ENCODE data around the gene HTR3A.
A peak's percentile ranks its signal among the peaks of the same experiment; 100 is the strongest.

The HTR3A gene

GRCh38 chr11:114011443-114011842 lies 36.5 kb downstream of the HTR3A start:
- Histone ChIP-seq H3K36me3 (ENCODE audit: control insufficient read depth in 1 of 2, insufficient read depth in 2 of 2, low read length in 2 of 2) (no peaks in the 10 kb centered on the region), H3K4me1 (ENCODE audit: control insufficient read depth in 1 of 2, insufficient read depth in 2 of 2, low read length in 2 of 2) (no peaks in the 10 kb centered on the region), H2AFZ (ENCODE audit: insufficient read depth, low read length, poor library complexity) (no peak overlapping the region), H3K27me3 (ENCODE audit: insufficient read depth, low read length) (no peaks in the 10 kb centered on the region), H2BK12ac (ENCODE audit: low read length) (no peak overlapping the region), H3K79me1 (ENCODE audit: low read length) (no peaks in the 10 kb centered on the region), H2BK5ac (ENCODE audit: low read depth, low read length, poor library complexity) (no peak overlapping the region), H3K14ac (ENCODE audit: low read length) (no peak overlapping the region), H3K27ac (ENCODE audit: low read depth, low read length) (no peak overlapping the region), H4K8ac (ENCODE audit: low read depth, low read length) (no peak overlapping the region), H3K23ac (ENCODE audit: low read length) (no peak overlapping the region), H3K79me2 (ENCODE audit: control insufficient read depth, insufficient read depth, low read length, poor library complexity) (no peaks in the 10 kb centered on the region), H4K12ac (ENCODE audit: low read depth, low read length) (no peak overlapping the region), H3K4ac (ENCODE audit: low read depth, low read length) (no peak overlapping the region), H2BK120ac (ENCODE audit: insufficient read depth, low read length, poor library complexity) (no peak overlapping the region), H3K18ac (ENCODE audit: low read length) (no peak overlapping the region), H3K9me3 (ENCODE audit: insufficient read depth, low read depth, low read length) (peaks cover 1% of the 10 kb centered on the region), H3K9ac (ENCODE audit: low read length) (no peak overlapping the region), H4K91ac (ENCODE audit: low read depth, low read length) (no peak overlapping the region), H3K4me3 (ENCODE audit: low read depth, low read length) (no peak overlapping the region), H2AK5ac (ENCODE audit: low read length) (no peak overlapping the region), H3K4me2 (ENCODE audit: low read length) (no peak overlapping the region)
- no CpG with 5 or more reads among the region's 2 CpGs for WGBS (ENCODE audit: extremely low coverage, insufficient coverage, insufficient read length)
- DNase-seq: no peak

GRCh38 chr11:114015117-114015516 lies 40.2 kb downstream of the HTR3A start:
- H3K23ac ChIP-seq (ENCODE audit: low read length): no peak overlapping the region
- no peaks in the 10 kb centered on the region for H3K79me2 ChIP-seq (ENCODE audit: control insufficient read depth, insufficient read depth, low read length, poor library complexity)
- H3K79me1 ChIP-seq (ENCODE audit: low read length): no peaks in the 10 kb centered on the region
- no peak overlapping the region for H2AK5ac ChIP-seq (ENCODE audit: low read length)
- H3K4me2 ChIP-seq (ENCODE audit: low read length): no peak overlapping the region
- H3K14ac ChIP-seq (ENCODE audit: low read length): no peak overlapping the region
- no peak overlapping the region for H2BK5ac ChIP-seq (ENCODE audit: low read depth, low read length, poor library complexity)
- no peaks in the 10 kb centered on the region for H3K36me3 ChIP-seq (ENCODE audit: control insufficient read depth in 1 of 2, insufficient read depth in 2 of 2, low read length in 2 of 2)
- H4K8ac ChIP-seq (ENCODE audit: low read depth, low read length): no peak overlapping the region
- no peak overlapping the region for H3K4ac ChIP-seq (ENCODE audit: low read depth, low read length)
- no peaks in the 10 kb centered on the region for H3K27me3 ChIP-seq (ENCODE audit: insufficient read depth, low read length)
- H2BK12ac ChIP-seq (ENCODE audit: low read length): no peak overlapping the region
- DNase-seq: peak; percentile 38 to 53
- peaks cover 2 to 6% of the 10 kb centered on the region in 2 experiments for H3K4me1 ChIP-seq (ENCODE audit: control insufficient read depth in 1 of 2, insufficient read depth in 2 of 2, low read length in 2 of 2)
- no peak overlapping the region for H3K4me3 ChIP-seq (ENCODE audit: low read depth, low read length)
- no peak overlapping the region for H4K91ac ChIP-seq (ENCODE audit: low read depth, low read length)
- H3K18ac ChIP-seq (ENCODE audit: low read length): no peak overlapping the region
- no peak overlapping the region for H2AFZ ChIP-seq (ENCODE audit: insufficient read depth, low read length, poor library complexity)
- peaks cover 1% of the 10 kb centered on the region for H3K9me3 ChIP-seq (ENCODE audit: insufficient read depth, low read depth, low read length)
- H3K9ac ChIP-seq (ENCODE audit: low read length): no peak overlapping the region
- no peak overlapping the region for H4K12ac ChIP-seq (ENCODE audit: low read depth, low read length)
- no CpG with 5 or more reads among the region's 6 CpGs for WGBS (ENCODE audit: extremely low coverage, insufficient coverage, insufficient read length)
- no peak overlapping the region for H2BK120ac ChIP-seq (ENCODE audit: insufficient read depth, low read length, poor library complexity)
- H3K27ac ChIP-seq (ENCODE audit: low read depth, low read length): no peak overlapping the region

GRCh38 chr11:114016986-114017385 lies 42.1 kb downstream of the HTR3A start:
- Histone ChIP-seq H4K91ac (ENCODE audit: low read depth, low read length) (no peak overlapping the region), H3K4me2 (ENCODE audit: low read length) (no peak overlapping the region), H3K14ac (ENCODE audit: low read length) (no peak overlapping the region), H2AFZ (ENCODE audit: insufficient read depth, low read length, poor library complexity) (no peak overlapping the region), H3K79me2 (ENCODE audit: control insufficient read depth, insufficient read depth, low read length, poor library complexity) (no peaks in the 10 kb centered on the region), H3K4ac (ENCODE audit: low read depth, low read length) (no peak overlapping the region), H3K27ac (ENCODE audit: low read depth, low read length) (no peak overlapping the region), H3K36me3 (ENCODE audit: control insufficient read depth in 1 of 2, insufficient read depth in 2 of 2, low read length in 2 of 2) (no peaks in the 10 kb centered on the region), H3K79me1 (ENCODE audit: low read length) (no peaks in the 10 kb centered on the region), H3K27me3 (ENCODE audit: insufficient read depth, low read length) (no peaks in the 10 kb centered on the region), H3K9me3 (ENCODE audit: insufficient read depth, low read depth, low read length) (peaks cover 1% of the 10 kb centered on the region), H4K12ac (ENCODE audit: low read depth, low read length) (no peak overlapping the region), H2BK5ac (ENCODE audit: low read depth, low read length, poor library complexity) (no peak overlapping the region), H4K8ac (ENCODE audit: low read depth, low read length) (no peak overlapping the region), H3K23ac (ENCODE audit: low read length) (no peak overlapping the region), H3K9ac (ENCODE audit: low read length) (no peak overlapping the region), H3K4me3 (ENCODE audit: low read depth, low read length) (no peak overlapping the region), H2BK120ac (ENCODE audit: insufficient read depth, low read length, poor library complexity) (no peak overlapping the region), H3K18ac (ENCODE audit: low read length) (no peak overlapping the region), H3K4me1 (ENCODE audit: control insufficient read depth in 1 of 2, insufficient read depth in 2 of 2, low read length in 2 of 2) (peaks cover 2 to 6% of the 10 kb centered on the region in 2 experiments), H2BK12ac (ENCODE audit: low read length) (no peak overlapping the region), H2AK5ac (ENCODE audit: low read length) (no peak overlapping the region)
- no CpG with 5 or more reads among the region's 2 CpGs for WGBS (ENCODE audit: extremely low coverage, insufficient coverage, insufficient read length)
- peak in 1 of 2 donors; percentile 14 for DNase-seq

GRCh38 chr11:114017723-114018122 lies 42.8 kb downstream of the HTR3A start:
- Histone ChIP-seq H3K4me2 (ENCODE audit: low read length) (no peak overlapping the region), H3K79me2 (ENCODE audit: control insufficient read depth, insufficient read depth, low read length, poor library complexity) (no peaks in the 10 kb centered on the region), H3K27me3 (ENCODE audit: insufficient read depth, low read length) (no peaks in the 10 kb centered on the region), H2AFZ (ENCODE audit: insufficient read depth, low read length, poor library complexity) (no peak overlapping the region), H3K36me3 (ENCODE audit: control insufficient read depth in 1 of 2, insufficient read depth in 2 of 2, low read length in 2 of 2) (no peaks in the 10 kb centered on the region), H3K18ac (ENCODE audit: low read length) (no peak overlapping the region), H4K8ac (ENCODE audit: low read depth, low read length) (no peak overlapping the region), H2BK12ac (ENCODE audit: low read length) (no peak overlapping the region), H2BK5ac (ENCODE audit: low read depth, low read length, poor library complexity) (no peak overlapping the region), H2AK5ac (ENCODE audit: low read length) (no peak overlapping the region), H3K27ac (ENCODE audit: low read depth, low read length) (no peak overlapping the region), H3K9ac (ENCODE audit: low read length) (no peak overlapping the region), H4K91ac (ENCODE audit: low read depth, low read length) (no peak overlapping the region), H3K14ac (ENCODE audit: low read length) (no peak overlapping the region), H3K9me3 (ENCODE audit: insufficient read depth, low read depth, low read length) (peaks cover 1% of the 10 kb centered on the region), H3K4me1 (ENCODE audit: control insufficient read depth in 1 of 2, insufficient read depth in 2 of 2, low read length in 2 of 2) (peaks cover 2 to 6% of the 10 kb centered on the region in 2 experiments), H3K23ac (ENCODE audit: low read length) (no peak overlapping the region), H3K4ac (ENCODE audit: low read depth, low read length) (no peak overlapping the region), H3K4me3 (ENCODE audit: low read depth, low read length) (no peak overlapping the region), H2BK120ac (ENCODE audit: insufficient read depth, low read length, poor library complexity) (no peak overlapping the region), H4K12ac (ENCODE audit: low read depth, low read length) (no peak overlapping the region), H3K79me1 (ENCODE audit: low read length) (no peaks in the 10 kb centered on the region)
- DNase-seq: peak; percentile 94 to 96
- WGBS (ENCODE audit: extremely low coverage, insufficient coverage, insufficient read length): no CpG with 5 or more reads among the region's 2 CpGs

All from trophoblast cell (in vitro differentiated cells and primary cell).